Transverse colon (tissue), 4 donors: ENCODE data around the gene BMERB1. TPM values are rescaled to one million over a fixed set of nuclear protein-coding genes. Genes with fewer than 3 reads are reported as not detected.

ENCODE experiments used
- DNase-seq: peaks from one replicate; pipeline ENCODE4 v3.0.0-alpha.2; 2019
- H3K27ac ChIP-seq, 4 donors: fragments of 200-600 bp; sonication (generic); 2 replicates each; pipeline ENCODE4 v1.5.1; 2016 to 2018; ENCODE audit warnings: inconsistent platforms in 4 of 4
- H3K27me3 ChIP-seq: fragments of 200-600 bp; sonication (generic); 2 replicates; pipeline ENCODE4 v1.5.1; 2017; ENCODE audit warnings: inconsistent platforms
- H3K36me3 ChIP-seq, 4 donors: fragments of 200-600 bp; sonication (generic); 2 replicates each; pipeline ENCODE4 v1.5.1; 2017 to 2019; ENCODE audit warnings: inconsistent platforms in 4 of 4
- H3K4me1 ChIP-seq, 4 donors: fragments of 200-600 bp; sonication (generic); 2 replicates each; pipeline ENCODE4 v1.5.1; 2017 to 2020; ENCODE audit warnings: inconsistent platforms in 4 of 4
- H3K4me3 ChIP-seq, 4 donors: fragments of 200-600 bp; sonication (generic); 1 replicate in 1 of 4; 2 replicates in 3 of 4; pipeline versions ENCODE4 v1.5.1 to v1.6.1; 2017 to 2019; ENCODE audit warnings: inconsistent platforms in 4 of 4
- H3K9me3 ChIP-seq, 2 donors: fragments of 200-600 bp; sonication (generic); 2 replicates each; pipeline ENCODE4 v1.5.1; 2017 to 2019; ENCODE audit warnings: inconsistent platforms in 2 of 2
- CTCF ChIP-seq, 5 experiments: fragments of 200-600 bp in 3 of 5; fragments of 450-650 bp in 2 of 5; sonication (generic) in 3 of 5; IDR thresholded peaks; 1 replicate in 2 of 5; 2 replicates in 3 of 5; pipeline ENCODE4 v1.5.1; 2016 to 2017; ENCODE audit warnings: antibody characterized with exemption in 5 of 5, inconsistent platforms in 3 of 5, mild to moderate bottlenecking in 2 of 5, moderate library complexity in 1 of 5
- EP300 ChIP-seq: sonication (generic); formaldehyde crosslinking; IDR thresholded peaks from one replicate; pipeline ENCODE4 v1.6.1; 2017; ENCODE audit warnings: antibody characterized with exemption, low read depth
- POLR2A ChIP-seq: fragments of 450-650 bp; IDR thresholded peaks from one replicate; pipeline ENCODE4 v1.6.1; 2016; ENCODE audit warnings: antibody characterized with exemption, mild to moderate bottlenecking, moderate library complexity
- POLR2AphosphoS5 ChIP-seq, 3 donors: sonication (generic); formaldehyde crosslinking; IDR thresholded peaks; one replicate each; pipeline ENCODE4 v1.6.1; 2016; ENCODE audit warnings: antibody characterized with exemption in 3 of 3
- WGBS, 2 donors: methylation state at CpG; one replicate each; pipeline ENCODE4 v1.1.5; 2018; ENCODE audit warnings: low coverage in 1 of 2; 5-methylcytosine and 5-hydroxymethylcytosine counted together
- in situ Hi-C, 4 donors: fragments of 200-750 bp; cut with MboI; loops; one replicate each; pipeline versions ENCODE4 v1.15.0 to v1.15.1; 2017; ENCODE audit warnings: low sequenced_read_pairs in 3 of 4, low pct_ligation_motif_present in 1 of 4, low pct_unique_long_range_greater_than_20kb in 1 of 4
- intact Hi-C: fragments of 100-400 bp; cut with DNase I; formaldehyde crosslinking; loops from one replicate; pipeline ENCODE4 v1.15.1; 2023; ENCODE audit warnings: low total_unique reads
- total RNA-seq, 4 donors: library from RNA; depleted of rRNA; stranded (reverse); fragments of >200 nt; gene quantifications; one replicate each; pipeline ENCODE4 v1.1.0, GENCODE V29; 2016

BMERB1 gene
- total RNA-seq, 4 donors from 2014 or later = 8.6 to 65.1 (median 14.1) TPM

- H3K4me1 ChIP-seq = peaks cover 0 to 12% (median 2%) of the 10 kb centered on the region in 4 donors
- H3K9me3 ChIP-seq = peaks cover 0 to 3% of the 10 kb centered on the region in 2 donors
- DNase-seq = no peak
- no peaks in the 10 kb centered on the region for H3K27me3 ChIP-seq
- H3K36me3 ChIP-seq = no peaks in the 10 kb centered on the region
- WGBS, 2 donors = 89 to 100% methylated on average over 1 to 4 of the region's 4 CpGs
- H3K4me3 ChIP-seq = no peak overlapping the region
- no peak overlapping the region for H3K27ac ChIP-seq
- in situ Hi-C loops = loop anchor here in 1 of 4 donors (10.0 kb wide), 1 partner anchor 59 kb away; no protein-coding TSS in a partner anchor
- TF ChIP-seq EP300 = no peak
- TF ChIP-seq POLR2A = no peak
- TF ChIP-seq CTCF (IDR thresholded peaks at IDR 0.05) = no peak
- TF ChIP-seq POLR2AphosphoS5 (IDR thresholded peaks at IDR 0.05) = no peak
- intact Hi-C loops = no loop called here
These were observed 149.1 kb downstream of the BMERB1 start for GRCh38 chr16:15583526-15583925.

- no peak for TF ChIP-seq POLR2AphosphoS5 (IDR thresholded peaks at IDR 0.05)
- no peak for TF ChIP-seq EP300
- no peak for TF ChIP-seq CTCF (IDR thresholded peaks at IDR 0.05)
- TF ChIP-seq POLR2A = no peak
- Histone ChIP-seq H3K9me3 (peaks cover 0 to 3% of the 10 kb centered on the region in 2 donors), H3K27ac (no peak overlapping the region), H3K27me3 (no peaks in the 10 kb centered on the region), H3K4me3 (no peak overlapping the region), H3K36me3 (no peaks in the 10 kb centered on the region), H3K4me1 (peaks cover 7 to 26% (median 12%) of the 10 kb centered on the region in 4 donors)
- 96 to 100% methylated on average over 1 of the region's 1 CpG for WGBS, 2 donors
- in situ Hi-C loops (loop anchor here in 1 of 4 donors (10.0 kb wide), 1 partner anchor 61 kb away; no protein-coding TSS in a partner anchor), intact Hi-C loops (no loop called here)
- DNase-seq = no peak
These were observed 151.6 kb downstream of the BMERB1 start for GRCh38 chr16:15585956-15586355.

DNA sequence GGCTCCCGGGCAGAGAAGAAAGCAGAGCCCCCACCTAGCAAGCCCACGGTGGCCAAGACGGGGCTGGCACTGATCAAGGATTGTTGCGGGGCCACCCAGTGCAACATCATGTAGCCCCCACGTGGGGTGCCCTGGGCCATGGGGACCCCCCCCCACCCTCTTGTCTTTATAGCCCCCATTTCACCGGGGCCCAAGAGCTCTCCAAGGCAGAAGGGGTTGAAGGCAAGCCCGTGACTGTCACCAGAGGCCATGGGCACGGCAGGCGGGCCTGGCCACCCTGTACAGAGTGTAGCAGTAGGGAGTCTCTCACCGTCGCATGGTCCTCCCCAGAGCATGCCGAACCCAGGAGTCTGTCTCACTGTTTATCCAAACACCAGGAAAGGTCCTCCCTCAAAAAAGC, 152.3 kb downstream of the BMERB1 start:
- no peaks in the 10 kb centered on the region for H3K27me3 ChIP-seq
- no peak for DNase-seq
- 95% methylated on average over 12 of the region's 12 CpGs; no CpG with 5 or more reads in 1 of the 2 donors for WGBS, 2 donors
- peaks cover 7 to 25% (median 13%) of the 10 kb centered on the region in 4 donors for H3K4me1 ChIP-seq
- H3K4me3 ChIP-seq = no peak overlapping the region
- no peak for TF ChIP-seq POLR2AphosphoS5 (IDR thresholded peaks at IDR 0.05)
- TF ChIP-seq CTCF (IDR thresholded peaks at IDR 0.05) = no peak
- no peak for TF ChIP-seq EP300
- TF ChIP-seq POLR2A = no peak
- in situ Hi-C loops (loop anchor here in 1 of 4 donors (10.0 kb wide), 1 partner anchor 62 kb away; no protein-coding TSS in a partner anchor), intact Hi-C loops (no loop called here)
- peaks cover 0 to 3% of the 10 kb centered on the region in 2 donors for H3K9me3 ChIP-seq
- H3K36me3 ChIP-seq = no peaks in the 10 kb centered on the region
- H3K27ac ChIP-seq = no peak overlapping the region

GRCh38 chr16:15587152-15587825, 152.9 kb downstream of the BMERB1 start:
- TF ChIP-seq CTCF (IDR thresholded peaks at IDR 0.05) = no peak
- no peak overlapping the region for H3K27ac ChIP-seq
- no peak overlapping the region for H3K4me3 ChIP-seq
- H3K36me3 ChIP-seq = no peaks in the 10 kb centered on the region
- in situ Hi-C loops = loop anchor here in 1 of 4 donors (10.0 kb wide), 1 partner anchor 62 kb away; no protein-coding TSS in a partner anchor
- intact Hi-C loops = no loop called here
- peaks cover 10 to 29% (median 15%) of the 10 kb centered on the region in 4 donors for H3K4me1 ChIP-seq
- H3K27me3 ChIP-seq = no peaks in the 10 kb centered on the region
- WGBS, 2 donors = 97% methylated on average over 17 of the region's 17 CpGs; no CpG with 5 or more reads in 1 of the 2 donors
- DNase-seq = no peak
- peaks cover 0 to 3% of the 10 kb centered on the region in 2 donors for H3K9me3 ChIP-seq
